GM12801 (cell line): ENCODE measurements around the gene TRIM28.

ENCODE experiments used
- TF ChIP-seq, protein P1 (sequence below): IDR thresholded peaks from one replicate; pipeline ENCODE4 v1.5.1; 2011; ENCODE audit warnings: control low read depth; ENCODE audit not compliant: insufficient read length; ENCODE audit errors: extremely low read depth

Gene TRIM28

GRCh38 chr19:58578012-58578925, 34.4 kb downstream of the TRIM28 start:
- TF ChIP-seq, protein P1, sequence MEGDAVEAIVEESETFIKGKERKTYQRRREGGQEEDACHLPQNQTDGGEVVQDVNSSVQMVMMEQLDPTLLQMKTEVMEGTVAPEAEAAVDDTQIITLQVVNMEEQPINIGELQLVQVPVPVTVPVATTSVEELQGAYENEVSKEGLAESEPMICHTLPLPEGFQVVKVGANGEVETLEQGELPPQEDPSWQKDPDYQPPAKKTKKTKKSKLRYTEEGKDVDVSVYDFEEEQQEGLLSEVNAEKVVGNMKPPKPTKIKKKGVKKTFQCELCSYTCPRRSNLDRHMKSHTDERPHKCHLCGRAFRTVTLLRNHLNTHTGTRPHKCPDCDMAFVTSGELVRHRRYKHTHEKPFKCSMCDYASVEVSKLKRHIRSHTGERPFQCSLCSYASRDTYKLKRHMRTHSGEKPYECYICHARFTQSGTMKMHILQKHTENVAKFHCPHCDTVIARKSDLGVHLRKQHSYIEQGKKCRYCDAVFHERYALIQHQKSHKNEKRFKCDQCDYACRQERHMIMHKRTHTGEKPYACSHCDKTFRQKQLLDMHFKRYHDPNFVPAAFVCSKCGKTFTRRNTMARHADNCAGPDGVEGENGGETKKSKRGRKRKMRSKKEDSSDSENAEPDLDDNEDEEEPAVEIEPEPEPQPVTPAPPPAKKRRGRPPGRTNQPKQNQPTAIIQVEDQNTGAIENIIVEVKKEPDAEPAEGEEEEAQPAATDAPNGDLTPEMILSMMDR = no peak

GRCh38 chr19:58579473-58580142, 35.7 kb downstream of the TRIM28 start:
- TF ChIP-seq, protein P1 = no peak

DNA sequence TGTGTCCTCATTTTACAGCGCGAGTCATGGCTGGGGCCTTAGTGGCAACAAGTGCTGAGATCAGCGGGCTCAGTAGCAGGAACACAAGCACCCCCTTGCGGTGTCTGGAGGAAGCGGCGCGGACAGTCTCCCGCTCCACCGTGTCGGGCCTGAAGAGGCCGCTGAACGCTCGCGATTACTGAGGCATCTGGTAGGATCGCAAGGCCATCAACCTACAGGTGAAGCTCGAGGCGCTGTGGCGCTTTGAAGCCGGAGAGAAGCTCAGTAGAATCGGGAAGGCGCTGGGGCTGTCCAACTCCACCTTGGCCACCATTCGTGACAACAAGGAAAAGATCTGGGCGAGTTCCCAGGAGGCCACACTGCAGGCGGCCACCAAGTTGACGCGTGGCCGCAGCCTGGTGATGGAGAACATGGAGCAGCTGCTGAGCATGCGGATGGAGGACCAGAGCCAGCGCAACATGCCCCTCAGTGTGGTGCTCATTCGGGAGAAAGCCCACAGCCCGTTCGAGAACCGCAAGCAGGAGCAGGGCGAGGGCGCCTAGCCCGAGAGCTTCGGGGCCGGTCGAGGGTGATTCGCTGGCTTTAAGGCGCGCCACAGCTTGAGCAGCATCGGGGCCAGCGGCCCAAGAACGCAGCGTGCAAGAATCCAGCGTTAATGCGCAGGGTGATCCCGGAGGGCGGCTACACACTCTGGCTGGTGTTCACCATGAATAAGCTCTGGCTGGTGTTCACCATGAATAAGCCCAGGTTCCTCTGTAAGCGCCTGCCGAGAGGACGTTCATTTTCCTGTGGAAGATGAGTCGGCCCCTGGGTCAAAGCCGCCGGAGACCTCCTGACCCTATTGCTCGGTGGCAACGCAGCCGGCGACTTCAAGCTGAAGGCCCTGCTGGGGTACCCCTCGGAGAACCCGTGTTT, 37.6 kb downstream of the TRIM28 start:
- TF ChIP-seq, protein P1 = peak; percentile 98

GRCh38 chr19:58582985-58583384, 39.1 kb downstream of the TRIM28 start:
- TF ChIP-seq, protein P1 = no peak

GRCh38 chr19:58584498-58585441, 40.9 kb downstream of the TRIM28 start:
- TF ChIP-seq, protein P1 = no peak

GRCh38 chr19:58585442-58586132, 41.7 kb downstream of the TRIM28 start:
- TF ChIP-seq, protein P1 = no peak
